Muscle layer of duodenum (tissue), 2 donors: ENCODE results near the gene ARHGAP35.
A peak's percentile ranks its signal among the peaks of the same experiment; 100 is the strongest.

Experiments used
- H3K27ac ChIP-seq: one replicate; pipeline ENCODE4 v1.7.0; 2013; ENCODE audit warnings: mild to moderate bottlenecking, low read length
- H3K27me3 ChIP-seq: one replicate; pipeline ENCODE4 v1.7.0; 2013; ENCODE audit warnings: low read depth, mild to moderate bottlenecking, control low read depth, low read length
- H3K36me3 ChIP-seq, 2 donors: one replicate each; pipeline ENCODE4 v1.7.0; 2013; ENCODE audit warnings: low read length in 2 of 2, control low read depth in 1 of 2, mild to moderate bottlenecking in 1 of 2; ENCODE audit not compliant: insufficient read depth in 2 of 2, control insufficient read depth in 1 of 2
- H3K4me1 ChIP-seq, 2 donors: one replicate each; pipeline ENCODE4 v1.7.0; 2013; ENCODE audit warnings: low read length in 2 of 2, mild to moderate bottlenecking in 2 of 2, control low read depth in 1 of 2, moderate library complexity in 1 of 2; ENCODE audit not compliant: insufficient read depth in 2 of 2, control insufficient read depth in 1 of 2
- H3K4me3 ChIP-seq, 2 donors: one replicate each; pipeline ENCODE4 v1.7.0; 2013; ENCODE audit warnings: low read length in 2 of 2, low read depth in 1 of 2, mild to moderate bottlenecking in 1 of 2
- H3K9me3 ChIP-seq, 2 donors: one replicate each; pipeline ENCODE4 v1.7.0; 2013; ENCODE audit warnings: low read length in 2 of 2, control low read depth in 1 of 2, mild to moderate bottlenecking in 1 of 2; ENCODE audit not compliant: control insufficient read depth in 1 of 2
- donor health status: healthy.

Gene ARHGAP35

DNA sequence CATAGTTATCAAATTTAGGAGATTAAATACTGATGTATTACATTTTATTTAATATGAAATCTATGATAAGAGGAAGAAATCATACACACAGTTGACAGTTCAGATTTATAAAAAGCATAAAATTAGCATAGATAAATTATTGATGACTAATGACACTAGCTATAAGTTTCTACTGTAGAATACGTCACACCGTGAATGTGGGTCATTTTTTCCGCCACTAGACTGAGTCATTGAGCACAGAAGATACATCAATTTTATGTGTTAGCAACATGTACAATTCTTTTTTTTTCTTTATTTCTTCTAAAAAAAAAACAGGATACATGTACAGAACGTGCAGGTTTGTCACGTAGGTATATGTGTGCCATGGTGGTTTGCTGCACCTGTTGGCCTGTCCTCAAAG, 32.3 kb upstream of the ARHGAP35 start:
- Histone ChIP-seq H3K36me3 (no peaks in the 10 kb centered on the region), H3K27me3 (no peaks in the 10 kb centered on the region), H3K9me3 (no peaks in the 10 kb centered on the region), H3K4me3 (no peak overlapping the region), H3K27ac (no peak overlapping the region), H3K4me1 (no peaks in the 10 kb centered on the region)

DNA sequence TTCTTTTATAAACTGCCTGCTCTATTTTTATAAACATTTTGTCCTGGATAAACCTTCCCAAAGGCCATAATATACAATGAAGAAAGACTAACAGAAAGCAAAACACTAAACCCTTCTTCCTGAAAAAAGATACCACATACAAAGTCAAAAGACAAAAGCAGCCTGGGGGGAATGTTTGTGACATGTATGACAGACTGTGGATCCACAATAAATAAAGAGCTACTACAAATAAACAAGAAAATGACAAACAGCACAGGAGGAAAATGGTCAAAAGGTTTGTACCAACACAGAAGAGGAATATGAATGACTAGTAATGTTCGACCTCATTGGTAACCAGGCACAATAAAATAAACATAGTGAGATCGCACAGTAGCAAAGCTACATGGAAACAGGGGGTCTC, 29.9 kb upstream of the ARHGAP35 start:
- Histone ChIP-seq H3K36me3 (no peaks in the 10 kb centered on the region), H3K9me3 (no peaks in the 10 kb centered on the region), H3K27me3 (no peaks in the 10 kb centered on the region), H3K4me1 (peaks cover 0 to 3% of the 10 kb centered on the region in 2 donors), H3K4me3 (no peak overlapping the region), H3K27ac (no peak overlapping the region)

DNA sequence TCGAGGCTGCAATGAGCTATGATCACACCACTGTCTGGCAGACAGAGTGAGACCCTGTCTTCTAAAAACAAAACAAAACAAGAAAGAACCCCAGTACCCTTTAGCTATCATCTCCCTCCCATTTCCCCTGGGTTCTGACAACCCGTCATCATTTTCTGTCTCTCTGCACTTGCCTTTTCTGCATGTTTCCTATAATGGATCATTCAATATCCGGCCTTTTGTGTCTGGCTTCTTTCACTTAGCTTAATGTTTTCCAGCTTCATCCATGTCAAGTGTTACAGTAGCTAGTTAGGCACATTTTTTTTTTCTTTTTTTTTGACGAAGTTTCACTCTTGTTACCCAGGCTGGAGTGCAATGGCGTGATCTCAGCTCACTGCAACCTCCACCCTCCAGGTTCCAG, 26.7 kb upstream of the ARHGAP35 start:
- Histone ChIP-seq H3K4me3 (no peak overlapping the region), H3K36me3 (peaks cover 5 to 12% of the 10 kb centered on the region in 2 donors), H3K27me3 (no peaks in the 10 kb centered on the region), H3K4me1 (peaks cover 0 to 3% of the 10 kb centered on the region in 2 donors), H3K9me3 (no peaks in the 10 kb centered on the region), H3K27ac (no peak overlapping the region)

DNA sequence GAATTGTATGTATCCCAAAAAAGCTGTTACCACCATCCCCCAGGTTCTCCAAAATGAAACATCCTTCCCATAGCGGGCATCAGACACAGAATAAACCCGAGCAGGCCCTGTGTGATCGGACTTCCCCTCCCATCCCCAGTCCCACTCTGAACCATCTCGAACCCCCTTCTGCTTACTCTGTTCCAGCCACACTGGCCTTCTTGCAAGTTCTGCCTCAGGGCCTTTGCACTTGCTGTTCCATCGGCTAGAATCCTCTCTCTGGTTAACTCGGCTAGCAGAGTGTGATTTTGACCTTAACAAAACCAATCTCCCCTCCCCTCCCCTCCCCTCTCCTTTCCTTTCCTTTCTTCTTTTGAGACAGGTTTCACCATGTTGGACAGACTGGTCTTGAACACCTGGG, 25.8 kb upstream of the ARHGAP35 start:
- no peaks in the 10 kb centered on the region for H3K27me3 ChIP-seq
- peaks cover 7 to 17% of the 10 kb centered on the region in 2 donors for H3K36me3 ChIP-seq
- H3K4me1 ChIP-seq: peaks cover 0 to 3% of the 10 kb centered on the region in 2 donors
- no peaks in the 10 kb centered on the region for H3K9me3 ChIP-seq
- no peak overlapping the region for H3K4me3 ChIP-seq
- no peak overlapping the region for H3K27ac ChIP-seq

DNA sequence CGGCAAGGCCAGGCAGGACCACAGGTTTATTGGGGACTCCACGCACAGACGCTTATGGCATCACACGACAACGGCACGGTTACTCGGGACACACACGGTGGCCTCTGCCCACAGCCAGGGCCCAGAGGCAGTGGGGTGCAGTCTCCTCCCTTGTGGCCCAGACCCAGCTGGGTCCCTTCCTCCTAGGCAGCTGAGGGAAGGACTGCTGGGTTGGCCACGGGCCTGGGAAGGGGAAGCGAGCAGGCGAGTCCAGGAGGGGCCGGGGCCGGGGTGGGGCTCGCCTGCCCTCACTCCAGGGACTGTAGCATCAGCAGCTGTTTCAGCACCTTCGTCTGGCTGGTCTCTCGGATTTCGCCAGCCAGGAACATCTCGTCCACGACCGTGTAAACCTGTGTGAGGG, 22.6 kb upstream of the ARHGAP35 start:
- Histone ChIP-seq H3K4me1 (peaks cover 0 to 9% of the 10 kb centered on the region in 2 donors), H3K36me3 (peaks cover 9 to 28% of the 10 kb centered on the region in 2 donors), H3K27me3 (no peaks in the 10 kb centered on the region), H3K4me3 (no peak overlapping the region), H3K9me3 (no peaks in the 10 kb centered on the region), H3K27ac (no peak overlapping the region)

DNA sequence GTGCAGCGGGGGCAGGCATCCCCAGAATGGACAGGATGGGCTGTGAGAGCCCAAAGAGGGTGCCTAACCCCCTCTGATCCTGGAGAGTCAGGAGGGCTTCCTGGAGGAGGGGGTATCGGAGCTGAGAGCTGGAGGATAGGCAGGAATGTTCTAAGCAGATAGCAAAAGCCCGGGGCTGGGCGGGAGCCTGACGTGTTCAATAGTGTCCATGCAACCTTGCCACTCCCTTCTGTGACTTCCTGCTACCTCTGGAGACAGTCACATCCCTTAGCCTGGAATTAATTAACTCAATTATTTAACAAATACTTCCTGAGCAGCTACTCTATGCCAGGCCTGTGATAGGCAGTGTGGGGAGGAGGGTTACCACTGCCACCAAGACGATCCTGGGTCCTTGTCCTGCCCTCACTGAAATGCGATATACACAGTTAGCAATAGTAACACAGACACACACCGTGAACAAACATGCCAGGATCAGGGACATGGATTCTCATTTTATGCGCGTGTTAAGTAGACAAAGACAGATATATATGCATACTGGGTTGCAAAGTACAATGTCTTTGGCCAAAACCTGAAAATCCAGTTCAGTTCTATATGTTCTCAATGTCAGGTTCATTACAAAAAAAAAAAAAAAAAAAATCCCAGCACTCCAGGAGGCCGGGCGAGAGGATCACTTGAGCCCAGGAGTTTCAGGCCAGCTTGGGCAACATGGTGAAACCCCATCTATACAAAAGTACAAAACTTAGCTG, 20.9 kb upstream of the ARHGAP35 start:
- H3K4me1 ChIP-seq: peaks cover 0 to 6% of the 10 kb centered on the region in 2 donors
- no peaks in the 10 kb centered on the region for H3K27me3 ChIP-seq
- peak overlapping the region; percentile 14 for H3K27ac ChIP-seq
- peaks cover 13 to 35% of the 10 kb centered on the region in 2 donors for H3K36me3 ChIP-seq
- no peaks in the 10 kb centered on the region for H3K9me3 ChIP-seq
- H3K4me3 ChIP-seq: no peak overlapping the region

DNA sequence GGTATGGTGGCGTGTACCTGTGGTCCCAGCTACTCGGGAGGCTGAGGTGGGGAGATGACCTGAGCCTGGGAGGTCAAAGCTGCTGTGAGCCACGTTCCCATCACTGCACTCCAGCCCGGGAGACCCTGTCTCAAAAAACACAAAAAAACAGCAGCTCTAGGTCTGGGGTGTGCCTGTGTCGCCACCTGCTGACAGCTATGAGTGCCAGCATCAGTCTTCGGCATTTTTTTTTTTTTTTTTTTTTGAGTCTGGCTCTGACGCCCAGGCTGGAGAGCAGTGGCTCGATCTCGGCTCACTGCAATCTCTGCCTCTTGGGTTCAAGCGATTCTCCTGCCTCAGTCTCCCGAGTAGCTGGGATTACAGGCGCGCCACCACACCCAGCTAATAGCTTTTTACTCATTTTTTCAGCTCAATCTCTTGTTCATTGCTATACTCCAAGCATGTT, 20.3 kb upstream of the ARHGAP35 start:
- Histone ChIP-seq H3K9me3 (no peaks in the 10 kb centered on the region), H3K4me3 (no peak overlapping the region), H3K36me3 (peaks cover 13 to 35% of the 10 kb centered on the region in 2 donors), H3K27ac (peak overlapping the region; percentile 14), H3K4me1 (peaks cover 0 to 6% of the 10 kb centered on the region in 2 donors), H3K27me3 (no peaks in the 10 kb centered on the region)

DNA sequence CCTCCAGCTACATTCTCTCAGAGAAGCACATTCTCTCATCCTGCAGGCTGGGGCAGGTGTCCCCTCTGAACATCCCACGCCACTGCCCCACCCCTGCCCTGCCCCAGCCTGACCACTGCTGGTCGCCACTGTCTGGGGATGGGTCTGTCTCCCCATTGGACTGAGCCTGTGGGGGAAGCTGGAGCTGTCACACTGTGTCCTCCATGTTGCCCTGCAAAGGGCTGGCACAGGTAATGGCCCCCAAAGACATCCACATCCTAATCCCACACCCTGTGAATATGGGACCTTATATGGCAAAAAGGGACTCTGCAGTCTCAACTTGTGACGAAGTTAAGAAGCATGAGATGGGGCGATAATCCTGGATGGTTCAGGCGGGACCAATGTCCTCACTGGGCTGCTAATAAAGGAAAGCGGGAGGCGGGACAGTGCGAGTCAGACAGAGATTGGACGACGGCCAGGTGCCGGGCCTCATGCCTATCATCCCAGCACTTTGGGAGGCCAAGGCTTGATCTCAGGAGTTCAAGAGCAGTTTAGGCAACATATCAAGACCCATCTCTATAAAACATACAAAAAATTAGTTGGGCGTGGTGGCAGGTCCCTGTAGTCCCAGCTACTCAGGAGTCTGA, 19.2 kb upstream of the ARHGAP35 start:
- Histone ChIP-seq H3K27ac (no peak overlapping the region), H3K4me3 (no peak overlapping the region), H3K9me3 (no peaks in the 10 kb centered on the region), H3K4me1 (peaks cover 0 to 12% of the 10 kb centered on the region in 2 donors), H3K27me3 (no peaks in the 10 kb centered on the region), H3K36me3 (peaks cover 13 to 35% of the 10 kb centered on the region in 2 donors)

DNA sequence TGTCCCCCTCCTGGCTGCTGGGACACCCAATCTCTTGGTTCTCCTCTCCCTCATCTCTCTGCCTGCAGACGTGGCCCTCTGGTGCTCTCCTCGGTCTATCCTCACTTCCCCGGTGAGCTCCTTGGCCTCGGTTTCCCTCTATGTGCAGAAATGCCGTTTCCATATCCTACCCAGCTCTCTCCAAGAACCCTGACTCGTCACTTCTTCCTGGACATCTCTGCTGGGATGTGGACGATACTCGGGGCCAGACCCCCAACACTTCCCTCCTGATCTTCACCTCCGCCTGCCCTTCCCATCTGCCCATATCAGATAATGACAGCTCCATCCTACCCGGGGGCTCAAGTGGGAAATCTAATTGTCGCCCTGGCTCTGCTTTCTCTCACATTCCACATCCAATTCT, 18.0 kb upstream of the ARHGAP35 start:
- H3K27ac ChIP-seq: no peak overlapping the region
- H3K4me3 ChIP-seq: no peak overlapping the region
- peaks cover 12 to 34% of the 10 kb centered on the region in 2 donors for H3K36me3 ChIP-seq
- no peaks in the 10 kb centered on the region for H3K27me3 ChIP-seq
- peaks cover 0 to 16% of the 10 kb centered on the region in 2 donors for H3K4me1 ChIP-seq
- H3K9me3 ChIP-seq: no peaks in the 10 kb centered on the region

DNA sequence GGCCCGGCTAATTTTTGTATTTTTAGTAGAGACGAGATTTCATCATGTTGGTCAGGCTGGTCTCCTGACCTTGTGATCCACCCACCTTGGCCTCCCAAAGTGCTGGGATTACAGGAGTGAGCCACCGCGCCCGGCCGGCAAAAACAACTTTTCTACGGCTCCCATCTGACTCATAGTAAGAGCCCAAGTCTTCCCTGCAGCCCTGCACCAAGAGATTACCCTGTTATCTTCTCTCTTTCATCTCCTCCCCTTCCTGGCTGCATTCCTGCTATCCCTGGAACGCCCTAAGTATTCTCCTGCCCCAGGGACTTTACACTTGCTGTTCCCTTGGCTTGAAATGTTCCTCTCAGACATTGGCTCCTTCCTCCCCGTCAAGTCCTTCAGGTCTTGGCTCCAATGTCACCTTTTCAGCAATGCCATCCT, 16.7 kb upstream of the ARHGAP35 start:
- H3K9me3 ChIP-seq: no peaks in the 10 kb centered on the region
- H3K4me3 ChIP-seq: no peak overlapping the region
- no peaks in the 10 kb centered on the region for H3K27me3 ChIP-seq
- no peak overlapping the region for H3K27ac ChIP-seq
- H3K36me3 ChIP-seq: peaks cover 9 to 22% of the 10 kb centered on the region in 2 donors
- H3K4me1 ChIP-seq: peaks cover 0 to 24% of the 10 kb centered on the region in 2 donors

DNA sequence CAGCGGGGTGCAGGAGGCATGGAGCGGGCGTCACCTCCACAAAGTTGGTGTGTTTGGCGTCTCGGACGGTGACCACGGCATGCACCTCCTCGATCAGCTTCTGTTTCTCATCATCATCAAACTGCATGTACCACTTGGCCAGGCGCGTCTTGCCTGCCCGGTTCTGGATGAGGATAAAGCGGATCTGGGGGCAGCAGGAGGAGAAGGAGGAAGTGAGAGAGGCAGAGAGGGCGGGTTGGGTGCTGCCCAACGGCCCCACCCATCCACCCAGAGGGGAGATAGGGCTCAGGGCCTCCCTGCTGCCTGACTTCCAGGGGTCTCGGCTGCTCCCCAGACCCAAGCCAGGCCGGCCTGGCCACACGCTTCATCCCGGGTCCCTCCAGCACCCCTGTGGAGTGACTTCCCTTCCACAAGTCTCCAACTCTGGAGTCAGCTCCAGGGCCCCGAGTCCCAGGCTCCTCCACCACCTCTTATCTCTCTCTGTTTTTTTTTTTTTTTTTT, 14.8 kb upstream of the ARHGAP35 start:
- Histone ChIP-seq H3K4me1 (peaks cover 8 to 35% of the 10 kb centered on the region in 2 donors), H3K4me3 (no peak overlapping the region), H3K27ac (no peak overlapping the region), H3K36me3 (peaks cover 5 to 17% of the 10 kb centered on the region in 2 donors), H3K9me3 (no peaks in the 10 kb centered on the region), H3K27me3 (no peaks in the 10 kb centered on the region)
